SK-N-SH (cell line): Measurements from ENCODE around the gene SHKBP1. TPM values are rescaled to one million over a fixed set of nuclear protein-coding genes. Genes with fewer than 3 reads are reported as not detected.

ENCODE experiments used
- CTCF ChIA-PET: fragments of 300-600, 350-600 bp; formaldehyde crosslinking; extraction: SDS; loops from one replicate; lab custom pipeline; 2021; lab: Yijun Ruan, JAX
- POLR2A ChIA-PET: fragments of 350-600 bp; sonication (Branson Sonifier 250); formaldehyde crosslinking; extraction: SDS; loops from one replicate; lab custom pipeline; 2020; ENCODE audit warnings: antibody characterized with exemption, inconsistent platforms; lab: Yijun Ruan, JAX
- DNase-seq: peaks from one replicate; pipeline ENCODE4 v3.0.0; 2012
- H2AFZ ChIP-seq: fragments of 200-600 bp; sonication (generic); 2 replicates; pipeline ENCODE4 v1.8.1; 2016; ENCODE audit warnings: antibody characterized with exemption, mild to moderate bottlenecking, low read depth
- H3F3A ChIP-seq: fragments of 200-600 bp; sonication (generic); replicated peaks from 2 replicates; pipeline ENCODE3; 2016; ENCODE audit warnings: antibody characterized with exemption, mild to moderate bottlenecking; ENCODE audit not compliant: insufficient read depth
- H3K27ac ChIP-seq, 2 experiments: fragments of 200-500 bp in 1 of 2; fragments of 200-600 bp in 1 of 2; sonication (Bioruptor generic) in 1 of 2; sonication (generic), shearing (Covaris generic) in 1 of 2; 2 replicates each; pipeline versions ENCODE4 v1.5.1 to v1.6.1; 2014 to 2016; ENCODE audit warnings: low read depth in 2 of 2, inconsistent platforms in 1 of 2, low read length in 1 of 2, mild to moderate bottlenecking in 1 of 2, mixed read lengths in 1 of 2
- H3K27me3 ChIP-seq: fragments of 200-600 bp; sonication (generic), shearing (Covaris generic); 2 replicates; pipeline ENCODE4 v1.6.1; 2016; ENCODE audit warnings: mixed run types; ENCODE audit not compliant: insufficient read depth
- H3K36me3 ChIP-seq, 2 experiments: fragments of 200-500 bp in 1 of 2; fragments of 200-600 bp in 1 of 2; sonication (Bioruptor generic) in 1 of 2; sonication (generic) in 1 of 2; replicated peaks in 1 of 2; 2 replicates each; pipeline versions ENCODE3 to v1.5.1; 2014 to 2016; ENCODE audit warnings: low read length in 1 of 2, mild to moderate bottlenecking in 1 of 2; ENCODE audit not compliant: insufficient read depth in 2 of 2, control insufficient read depth in 1 of 2
- H3K4me1 ChIP-seq, 2 experiments: fragments of 200-500 bp in 1 of 2; fragments of 200-600 bp in 1 of 2; sonication (Bioruptor generic) in 1 of 2; sonication (generic), shearing (Covaris generic) in 1 of 2; 2 replicates each; pipeline versions ENCODE4 v1.5.1 to v1.6.1; 2014 to 2016; ENCODE audit warnings: low read depth in 1 of 2, low read length in 1 of 2, mixed run types in 1 of 2; ENCODE audit not compliant: insufficient read depth in 2 of 2, control insufficient read depth in 1 of 2
- H3K4me2 ChIP-seq: fragments of 200-600 bp; sonication (generic), shearing (Covaris generic); 2 replicates; pipeline ENCODE4 v1.6.1; 2017; ENCODE audit warnings: mixed run types
- H3K4me3 ChIP-seq, 2 experiments: fragments of 200-500 bp in 1 of 2; fragments of 200-600 bp in 1 of 2; sonication (Bioruptor generic) in 1 of 2; sonication (generic), shearing (Covaris generic) in 1 of 2; 2 replicates each; pipeline versions ENCODE4 v1.5.1 to v1.8.1; 2014 to 2016; ENCODE audit warnings: low read depth in 2 of 2, inconsistent platforms in 1 of 2, low read length in 1 of 2, mild to moderate bottlenecking in 1 of 2, mixed read lengths in 1 of 2, moderate library complexity in 1 of 2
- H3K79me2 ChIP-seq: fragments of 200-600 bp; sonication (generic); 2 replicates; pipeline ENCODE4 v1.8.1; 2017; ENCODE audit warnings: mild to moderate bottlenecking; ENCODE audit not compliant: insufficient read depth
- H3K9ac ChIP-seq: fragments of 200-600 bp; sonication (generic); 2 replicates; pipeline ENCODE4 v1.6.1; 2017; ENCODE audit warnings: mixed run types
- H3K9me2 ChIP-seq: fragments of 200-600 bp; sonication (generic); 2 replicates; pipeline ENCODE4 v1.6.1; 2017; ENCODE audit warnings: mixed run types
- H3K9me3 ChIP-seq: fragments of 200-600 bp; sonication (generic); 2 replicates; pipeline ENCODE4 v1.6.1; 2017; ENCODE audit warnings: mixed run types, mild to moderate bottlenecking, moderate library complexity
- H4K20me1 ChIP-seq: fragments of 200-600 bp; sonication (generic); 2 replicates; pipeline ENCODE4 v1.6.1; 2017; ENCODE audit warnings: mild to moderate bottlenecking, mixed run types; ENCODE audit not compliant: insufficient read depth
- CHD2 ChIP-seq: fragments of 150-350 bp; IDR thresholded peaks from 2 replicates; pipeline ENCODE4 v1.6.1; 2018; ENCODE audit warnings: low read length; ENCODE audit not compliant: partially characterized antibody
- ELF1 ChIP-seq: IDR thresholded peaks from 2 replicates; pipeline ENCODE4 v1.4.0; 2012
- GABPA ChIP-seq: IDR thresholded peaks from 2 replicates; pipeline ENCODE4 v1.4.0; 2012; ENCODE audit warnings: low read depth, mild to moderate bottlenecking
- JUND ChIP-seq: IDR thresholded peaks from 2 replicates; pipeline ENCODE4 v1.4.0; 2012
- MEF2A ChIP-seq: IDR thresholded peaks from 2 replicates; pipeline ENCODE4 v1.4.0; 2012; ENCODE audit warnings: low read depth, borderline replicate concordance
- MXI1 ChIP-seq: IDR thresholded peaks from 2 replicates; pipeline ENCODE4 v1.6.1; 2012; ENCODE audit warnings: mild to moderate bottlenecking, low read depth, low read length, improper control_type of control experiment
- NRF1 ChIP-seq: IDR thresholded peaks from 2 replicates; pipeline ENCODE4 v1.6.1; 2012; ENCODE audit warnings: low read depth, mild to moderate bottlenecking, low read length
- RAD21 ChIP-seq: IDR thresholded peaks from 2 replicates; pipeline ENCODE4 v1.6.1; 2012; ENCODE audit warnings: mild to moderate bottlenecking, low read length
- RCOR1 ChIP-seq: fragments of 150-350 bp; IDR thresholded peaks from 2 replicates; pipeline ENCODE4 v1.6.1; 2017; ENCODE audit warnings: antibody characterized with exemption, low read length
- RFX5 ChIP-seq: IDR thresholded peaks from 2 replicates; pipeline ENCODE4 v1.6.1; 2012; ENCODE audit warnings: mild to moderate bottlenecking, improper control_type of control experiment, low read length
- SMC3 ChIP-seq: IDR thresholded peaks from 2 replicates; pipeline ENCODE4 v1.6.1; 2012; ENCODE audit warnings: low read depth, low read length, improper control_type of control experiment
- TEAD4 ChIP-seq: IDR thresholded peaks from 2 replicates; pipeline ENCODE4 v1.4.0; 2012; ENCODE audit warnings: mild to moderate bottlenecking, borderline replicate concordance; ENCODE audit not compliant: insufficient read depth
- WGBS: methylation state at CpG from one replicate; pipeline ENCODE4 v1.1.6; 2017; ENCODE audit warnings: low lambda C conversion rate; 5-methylcytosine and 5-hydroxymethylcytosine counted together
- polyA plus RNA-seq, 3 experiments: library from polyadenylated mRNA; depleted of rRNA; stranded (reverse); fragments of >200 nt; gene quantifications; 2 replicates each; pipeline ENCODE4 v1.2.3, GENCODE V29; 2012
- TF ChIP-seq, protein P1 (sequence below): fragments of 150-350 bp; IDR thresholded peaks from 2 replicates; pipeline ENCODE4 v1.6.1; 2017; ENCODE audit warnings: antibody characterized with exemption, low read length, low read depth, borderline replicate concordance
- TF ChIP-seq, protein P2 (sequence below): fragments of 200-600 bp; sonication (generic); IDR thresholded peaks from 2 replicates; pipeline ENCODE4 v1.6.1; 2017; ENCODE audit warnings: antibody characterized with exemption, mild to moderate bottlenecking, moderate library complexity
- TF ChIP-seq, protein P3 (sequence below): fragments of 150-350 bp; IDR thresholded peaks from 2 replicates; pipeline ENCODE4 v1.6.1; 2016; ENCODE audit warnings: mild to moderate bottlenecking, low read depth, low read length

The SHKBP1 gene
- polyA plus RNA-seq, 1 of the 3 experiments (the other 2 are of a cell fraction), result 62.7 TPM

DNA sequence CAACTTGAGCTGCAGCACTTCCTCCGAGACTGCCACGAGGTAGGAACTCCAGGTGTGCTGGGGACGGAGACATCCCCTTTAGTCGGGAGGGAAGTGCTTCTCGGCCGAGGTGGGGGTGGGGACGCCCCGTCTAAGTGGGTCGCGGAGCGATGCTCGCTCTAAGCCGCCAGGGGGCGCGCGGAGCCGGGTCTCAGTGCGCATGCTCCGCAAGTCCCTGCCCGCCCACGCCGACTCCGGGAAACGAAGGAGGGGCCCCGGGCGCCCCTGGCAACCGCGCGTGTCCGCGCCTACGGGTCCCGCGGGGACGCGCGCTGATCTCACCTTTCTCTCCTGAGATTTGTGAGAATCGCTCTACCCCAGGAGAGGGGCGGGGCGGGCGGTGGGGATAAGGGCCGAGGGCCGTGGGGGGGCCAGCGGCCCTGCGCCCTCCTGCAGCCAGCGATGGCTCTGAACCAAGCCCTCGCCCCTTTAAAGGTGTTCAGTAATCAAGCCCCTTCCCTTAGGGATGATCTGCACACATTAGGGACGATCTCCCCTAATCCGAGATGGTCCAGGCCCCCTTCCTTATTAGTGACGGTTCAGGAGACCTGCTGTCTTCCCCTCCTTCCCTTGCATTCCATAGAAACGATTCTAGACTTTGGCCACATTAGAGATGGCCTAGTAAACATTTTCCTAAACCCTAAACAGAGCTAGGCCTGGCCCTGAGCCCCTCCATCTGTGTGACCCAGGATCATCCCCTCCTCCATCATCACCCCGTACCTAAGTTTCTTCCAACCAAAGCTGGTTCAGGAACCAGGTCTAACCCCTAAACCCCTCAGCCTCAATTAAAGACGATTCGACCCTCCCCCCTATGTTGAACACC lies 47.3 kb upstream of the SHKBP1 start:
- Histone ChIP-seq H3K27ac (peak overlapping the region in 1 of 2 experiments; percentile 70; a peak in 2 of 4 replicates), H3F3A (no peaks in the 10 kb centered on the region), H4K20me1 (no peaks in the 10 kb centered on the region), H3K79me2 (no peaks in the 10 kb centered on the region), H3K9me3 (no peaks in the 10 kb centered on the region), H2AFZ (peak overlapping the region; percentile 66), H3K9ac (no peak overlapping the region), H3K4me1 (peaks cover 0 to 11% of the 10 kb centered on the region in 2 experiments; a peak in 1 of 4 replicates), H3K4me2 (0 out of 2 replicates have a peak overlapping the region, but pooled peaks have one; percentile 67), H3K27me3 (no peaks in the 10 kb centered on the region), H3K36me3 (no peaks in the 10 kb centered on the region), H3K4me3 (peak overlapping the region; percentile 44 to 60), H3K9me2 (no peaks in the 10 kb centered on the region)
- peak; percentile 75 for TF ChIP-seq SMC3
- peak; percentile 90 for TF ChIP-seq NRF1
- no peak for TF ChIP-seq ELF1
- no peak for TF ChIP-seq TEAD4
- TF ChIP-seq JUND, result no peak
- TF ChIP-seq MEF2A, result no peak
- peak; percentile 51 for TF ChIP-seq RAD21
- no peak; the same call in 1 of the 2 replicates for TF ChIP-seq RFX5
- TF ChIP-seq, protein P1, sequence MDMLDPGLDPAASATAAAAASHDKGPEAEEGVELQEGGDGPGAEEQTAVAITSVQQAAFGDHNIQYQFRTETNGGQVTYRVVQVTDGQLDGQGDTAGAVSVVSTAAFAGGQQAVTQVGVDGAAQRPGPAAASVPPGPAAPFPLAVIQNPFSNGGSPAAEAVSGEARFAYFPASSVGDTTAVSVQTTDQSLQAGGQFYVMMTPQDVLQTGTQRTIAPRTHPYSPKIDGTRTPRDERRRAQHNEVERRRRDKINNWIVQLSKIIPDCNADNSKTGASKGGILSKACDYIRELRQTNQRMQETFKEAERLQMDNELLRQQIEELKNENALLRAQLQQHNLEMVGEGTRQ, result no peak
- TF ChIP-seq, protein P2, sequence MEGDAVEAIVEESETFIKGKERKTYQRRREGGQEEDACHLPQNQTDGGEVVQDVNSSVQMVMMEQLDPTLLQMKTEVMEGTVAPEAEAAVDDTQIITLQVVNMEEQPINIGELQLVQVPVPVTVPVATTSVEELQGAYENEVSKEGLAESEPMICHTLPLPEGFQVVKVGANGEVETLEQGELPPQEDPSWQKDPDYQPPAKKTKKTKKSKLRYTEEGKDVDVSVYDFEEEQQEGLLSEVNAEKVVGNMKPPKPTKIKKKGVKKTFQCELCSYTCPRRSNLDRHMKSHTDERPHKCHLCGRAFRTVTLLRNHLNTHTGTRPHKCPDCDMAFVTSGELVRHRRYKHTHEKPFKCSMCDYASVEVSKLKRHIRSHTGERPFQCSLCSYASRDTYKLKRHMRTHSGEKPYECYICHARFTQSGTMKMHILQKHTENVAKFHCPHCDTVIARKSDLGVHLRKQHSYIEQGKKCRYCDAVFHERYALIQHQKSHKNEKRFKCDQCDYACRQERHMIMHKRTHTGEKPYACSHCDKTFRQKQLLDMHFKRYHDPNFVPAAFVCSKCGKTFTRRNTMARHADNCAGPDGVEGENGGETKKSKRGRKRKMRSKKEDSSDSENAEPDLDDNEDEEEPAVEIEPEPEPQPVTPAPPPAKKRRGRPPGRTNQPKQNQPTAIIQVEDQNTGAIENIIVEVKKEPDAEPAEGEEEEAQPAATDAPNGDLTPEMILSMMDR, result peak; percentile 79
- peak; percentile 81 for TF ChIP-seq CHD2
- TF ChIP-seq, protein P3, sequence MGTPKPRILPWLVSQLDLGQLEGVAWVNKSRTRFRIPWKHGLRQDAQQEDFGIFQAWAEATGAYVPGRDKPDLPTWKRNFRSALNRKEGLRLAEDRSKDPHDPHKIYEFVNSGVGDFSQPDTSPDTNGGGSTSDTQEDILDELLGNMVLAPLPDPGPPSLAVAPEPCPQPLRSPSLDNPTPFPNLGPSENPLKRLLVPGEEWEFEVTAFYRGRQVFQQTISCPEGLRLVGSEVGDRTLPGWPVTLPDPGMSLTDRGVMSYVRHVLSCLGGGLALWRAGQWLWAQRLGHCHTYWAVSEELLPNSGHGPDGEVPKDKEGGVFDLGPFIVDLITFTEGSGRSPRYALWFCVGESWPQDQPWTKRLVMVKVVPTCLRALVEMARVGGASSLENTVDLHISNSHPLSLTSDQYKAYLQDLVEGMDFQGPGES, result no peak
- TF ChIP-seq GABPA, result no peak
- TF ChIP-seq MXI1, result 0 out of 2 replicates have a peak, but pooled peaks have one; percentile 52
- peak; percentile 29; the same call in 1 of the 2 replicates for TF ChIP-seq RCOR1
- POLR2A ChIA-PET, result no interaction called here
- peak; percentile 99 for DNase-seq
- CTCF ChIA-PET, result interaction anchor here (0.6 to 3.7 kb wide), 16 partner anchors 9 to 248 kb away, joined by 3 to 16 read pairs (median 4); partner anchors contain the start of genes LTBP4 and RAB4B
- 11% methylated on average over 23 of the region's 54 CpGs for WGBS
